Mucosa of rectum (tissue), 2 donors: ENCODE measurements around the gene DNAJC30.
"Not testable (repeated sequence)": the region's sequence is repeated elsewhere in the genome, so short reads cannot be mapped to it uniquely, and the experiment has no call there.

ENCODE experiments used
- H3K27ac ChIP-seq, 2 donors: one replicate each; pipeline ENCODE4 v1.7.0; 2013; ENCODE audit warnings: inconsistent platforms in 2 of 2, low read depth in 2 of 2, low read length in 2 of 2
- H3K27me3 ChIP-seq, 2 donors: one replicate each; pipeline ENCODE4 v1.7.0; 2013; ENCODE audit warnings: low read length in 2 of 2; ENCODE audit not compliant: control insufficient read depth in 2 of 2, insufficient read depth in 2 of 2
- H3K36me3 ChIP-seq, 2 donors: one replicate each; pipeline ENCODE4 v1.7.0; 2013; ENCODE audit warnings: low read length in 2 of 2; ENCODE audit not compliant: control insufficient read depth in 2 of 2, insufficient read depth in 2 of 2
- H3K4me1 ChIP-seq, 2 donors: one replicate each; pipeline ENCODE4 v1.7.0; 2013; ENCODE audit warnings: low read length in 2 of 2, mild to moderate bottlenecking in 1 of 2; ENCODE audit not compliant: control insufficient read depth in 2 of 2, insufficient read depth in 2 of 2
- H3K4me3 ChIP-seq, 2 donors: one replicate each; pipeline ENCODE4 v1.7.0; 2013; ENCODE audit warnings: low read length in 2 of 2
- H3K9ac ChIP-seq, 2 donors: one replicate each; pipeline ENCODE4 v1.7.0; 2013; ENCODE audit warnings: low read length in 2 of 2, low read depth in 1 of 2, mild to moderate bottlenecking in 1 of 2
- H3K9me3 ChIP-seq, 2 donors: one replicate each; pipeline ENCODE4 v1.7.0; 2013; ENCODE audit warnings: low read length in 2 of 2; ENCODE audit not compliant: control insufficient read depth in 2 of 2
- donor health status: healthy.
- donor health status: Normal muscosa, but diverticular disease.

The DNAJC30 gene

DNA sequence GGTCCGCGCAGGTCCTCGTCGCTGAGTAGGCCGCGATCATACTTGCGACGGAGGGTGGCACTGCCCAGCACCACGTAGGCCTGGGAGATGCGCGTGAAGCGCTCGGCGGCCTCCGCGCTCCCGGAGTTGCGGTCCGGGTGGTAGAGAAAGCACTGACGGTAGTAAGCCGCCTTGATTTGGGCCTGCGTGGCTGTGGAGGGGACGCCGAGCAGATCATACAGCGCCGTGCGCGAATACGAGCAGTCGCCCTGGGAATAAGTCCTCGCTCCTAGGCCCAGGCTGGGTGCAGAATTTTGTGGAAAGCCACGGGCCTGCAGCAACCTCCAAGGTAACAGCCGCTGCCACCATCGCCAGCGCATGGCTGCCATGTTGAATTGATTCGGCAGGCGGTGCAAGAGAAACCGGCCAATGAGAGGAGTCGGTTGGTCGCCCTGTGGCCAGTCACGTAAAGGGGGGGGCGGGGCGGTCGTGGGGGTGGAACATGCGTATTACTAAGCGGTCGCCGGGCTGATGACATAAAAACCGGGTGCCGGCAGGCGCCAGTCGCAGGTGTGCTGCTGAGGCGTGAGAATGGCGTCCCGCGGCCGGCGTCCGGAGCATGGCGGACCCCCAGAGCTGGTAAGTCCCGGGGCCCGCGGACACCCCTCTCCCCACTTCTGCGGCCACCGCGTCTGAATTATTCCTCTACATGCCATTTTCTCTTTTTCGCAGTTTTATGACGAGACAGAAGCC, at the start of gene DNAJC30, which contains the start of gene BUD23:
DNAJC30 (minus strand) TSS at position 398 of the 732 bp plus-strand sequence; CDS start at position 368, 30 bp downstream.
BUD23 (plus strand) TSS at position 542 of the 732 bp plus-strand sequence; CDS start at position 571, 29 bp downstream.
- H3K4me1 ChIP-seq = peaks cover 18 to 19% of the 10 kb centered on the region in 2 donors
- H3K4me3 ChIP-seq = peak within 1 kb of the TSS; percentile 96 to 98
- H3K27me3 ChIP-seq = no peaks in the 10 kb centered on the region
- peak within 1 kb of the TSS; percentile 73 to 83 for H3K27ac ChIP-seq
- H3K36me3 ChIP-seq = peaks cover 4 to 18% of the 10 kb centered on the region in 2 donors
- peak within 1 kb of the TSS; percentile 84 to 86 for H3K9ac ChIP-seq
- no peaks in the 10 kb centered on the region for H3K9me3 ChIP-seq

DNA sequence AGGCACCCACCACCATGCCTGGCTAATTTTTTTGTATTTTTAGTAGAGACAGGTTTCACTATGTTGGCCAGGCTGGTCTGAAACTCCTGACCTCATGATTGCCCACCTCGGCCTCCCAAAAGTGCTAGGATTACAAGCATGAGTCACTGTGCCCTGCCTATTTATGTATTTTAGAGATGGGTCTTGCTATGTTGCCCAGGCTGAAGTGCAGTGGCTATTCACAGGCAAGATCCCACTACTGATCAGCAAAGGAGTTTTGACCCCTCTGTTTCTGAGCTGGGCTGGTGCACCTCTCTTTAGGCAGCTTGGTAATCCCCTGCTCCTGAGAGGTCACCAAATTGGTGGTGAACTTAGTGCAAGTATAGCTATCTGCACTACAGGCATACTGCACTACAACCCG, 49.1 kb upstream of the DNAJC30 start:
- no peak overlapping the region for H3K27ac ChIP-seq
- H3K27me3 ChIP-seq = peaks cover 0 to 3% of the 10 kb centered on the region in 2 donors
- no peak overlapping the region for H3K9ac ChIP-seq
- H3K4me1 ChIP-seq = peaks cover 10 to 26% of the 10 kb centered on the region in 2 donors
- H3K36me3 ChIP-seq = peaks cover 15 to 16% of the 10 kb centered on the region in 2 donors
- no peaks in the 10 kb centered on the region for H3K9me3 ChIP-seq
- no peak overlapping the region for H3K4me3 ChIP-seq

DNA sequence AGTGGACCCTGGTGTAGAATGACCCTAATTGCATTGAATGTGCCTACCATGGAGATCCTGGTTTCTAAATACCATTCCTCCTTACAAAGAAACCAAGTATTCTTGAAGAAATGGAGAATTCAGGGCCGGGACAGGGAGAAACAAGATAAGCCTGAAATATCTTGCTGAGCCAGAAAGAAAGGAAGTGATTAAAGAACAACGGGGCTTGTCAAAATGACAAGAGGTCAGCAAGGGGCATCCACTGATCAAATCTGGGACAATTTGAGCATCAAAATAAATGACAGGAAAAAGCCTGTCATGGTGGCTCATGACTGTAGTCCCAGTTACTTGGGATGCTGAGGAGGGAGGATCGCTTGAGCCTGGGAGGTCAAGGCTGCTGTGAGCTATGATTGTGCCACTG, 47.2 kb upstream of the DNAJC30 start:
- H3K4me3 ChIP-seq = no peak overlapping the region
- no peaks in the 10 kb centered on the region for H3K36me3 ChIP-seq
- no peak overlapping the region for H3K27ac ChIP-seq
- peaks cover 0 to 6% of the 10 kb centered on the region in 2 donors for H3K27me3 ChIP-seq
- H3K9ac ChIP-seq = no peak overlapping the region
- peaks cover 6 to 9% of the 10 kb centered on the region in 2 donors for H3K4me1 ChIP-seq
- H3K9me3 ChIP-seq = no peaks in the 10 kb centered on the region

DNA sequence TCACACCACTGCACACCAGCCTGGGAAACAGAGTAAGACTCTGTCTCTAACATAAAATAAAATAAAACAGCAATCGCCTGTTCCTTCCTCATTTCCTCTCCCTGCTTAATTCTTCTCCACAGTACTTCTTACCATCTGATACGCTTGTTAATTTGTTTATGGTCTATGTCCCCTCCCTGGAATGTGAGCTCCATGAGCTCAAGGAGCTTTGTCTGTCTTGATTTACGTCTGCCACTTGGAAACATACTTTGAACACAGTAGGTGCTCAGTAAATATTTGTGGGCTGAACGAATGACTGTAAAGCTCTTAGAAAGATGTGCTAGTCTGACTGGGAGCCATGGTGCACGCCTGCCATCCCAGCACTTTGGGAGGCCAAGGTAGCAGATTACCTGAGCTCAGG, 45.3 kb upstream of the DNAJC30 start:
- Histone ChIP-seq H3K36me3 (no peaks in the 10 kb centered on the region), H3K27ac (no peak overlapping the region), H3K4me1 (peaks cover 0 to 4% of the 10 kb centered on the region in 2 donors), H3K4me3 (no peak overlapping the region), H3K9me3 (no peaks in the 10 kb centered on the region), H3K27me3 (peaks cover 0 to 6% of the 10 kb centered on the region in 2 donors), H3K9ac (no peak overlapping the region)

DNA sequence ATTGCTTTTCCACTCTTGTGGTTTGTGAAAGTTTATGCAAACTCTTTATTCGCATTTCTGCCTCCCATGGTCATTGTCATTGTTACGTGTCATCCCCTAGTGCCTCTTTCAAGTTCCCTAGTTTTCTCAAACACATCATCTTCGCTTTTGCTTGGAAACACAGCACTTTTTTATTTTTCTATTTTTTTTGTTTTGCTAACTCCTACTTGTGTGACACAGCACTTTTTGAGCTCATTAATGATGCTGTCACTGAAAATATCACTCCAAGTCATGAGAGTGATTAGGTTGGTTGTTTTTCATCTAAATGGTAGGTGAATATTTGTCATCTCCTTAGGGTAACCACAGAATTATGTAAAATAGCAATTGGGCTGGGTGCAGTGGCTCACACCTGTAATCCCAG, 44.7 kb upstream of the DNAJC30 start:
- Histone ChIP-seq H3K9ac (no peak overlapping the region), H3K4me3 (no peak overlapping the region), H3K9me3 (no peaks in the 10 kb centered on the region), H3K27me3 (peaks cover 0 to 6% of the 10 kb centered on the region in 2 donors), H3K36me3 (no peaks in the 10 kb centered on the region), H3K27ac (no peak overlapping the region), H3K4me1 (peaks cover 0 to 4% of the 10 kb centered on the region in 2 donors)

DNA sequence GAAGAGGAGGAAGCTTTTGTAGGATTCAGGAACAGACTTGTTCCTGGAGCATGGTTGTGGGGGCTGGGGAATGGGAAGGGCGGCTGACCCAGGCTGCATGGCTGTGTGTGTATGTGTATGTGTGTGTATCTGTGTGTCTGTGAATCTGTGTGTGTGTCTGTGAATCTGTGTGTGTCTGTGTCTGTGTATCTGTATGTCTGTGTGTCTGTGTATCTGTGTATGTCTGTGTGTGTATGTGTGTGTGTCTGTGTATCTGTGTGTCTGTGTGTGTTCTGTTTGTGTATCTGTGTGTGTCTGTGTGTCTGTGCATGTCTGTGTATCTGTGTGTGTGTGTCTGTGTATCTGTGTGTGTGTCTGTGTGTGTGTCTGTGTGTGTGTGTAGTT, 42.8 kb upstream of the DNAJC30 start:
- Histone ChIP-seq H3K9ac (no peak overlapping the region), H3K4me1 (peaks cover 0 to 4% of the 10 kb centered on the region in 2 donors), H3K4me3 (no peak overlapping the region), H3K27ac (no peak overlapping the region), H3K36me3 (no peaks in the 10 kb centered on the region), H3K9me3 (no peaks in the 10 kb centered on the region), H3K27me3 (peaks cover 0 to 6% of the 10 kb centered on the region in 2 donors)

DNA sequence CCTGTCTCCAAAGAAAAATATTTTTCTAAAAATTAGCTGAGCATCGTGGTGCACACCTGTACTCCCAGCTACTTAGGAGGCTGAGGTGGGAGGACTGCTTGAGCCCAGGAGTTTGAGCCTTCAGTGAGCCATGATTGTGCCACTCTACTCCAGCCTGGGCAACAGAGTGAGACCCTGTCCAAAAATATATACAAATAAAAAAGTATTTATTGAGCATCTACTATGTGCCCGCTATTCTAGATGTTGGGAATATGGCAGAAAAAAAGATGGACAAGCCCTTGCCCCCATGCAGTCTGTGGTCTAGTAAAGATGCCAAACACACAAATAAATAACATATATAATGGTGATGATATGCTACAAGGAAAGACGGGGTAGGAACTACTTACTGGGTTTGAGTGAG, 40.6 kb upstream of the DNAJC30 start:
- Histone ChIP-seq H3K27ac (no peak overlapping the region), H3K27me3 (peaks cover 0 to 6% of the 10 kb centered on the region in 2 donors), H3K4me3 (no peak overlapping the region), H3K36me3 (no peaks in the 10 kb centered on the region), H3K9me3 (no peaks in the 10 kb centered on the region), H3K9ac (no peak overlapping the region), H3K4me1 (peaks cover 5 to 8% of the 10 kb centered on the region in 2 donors)

DNA sequence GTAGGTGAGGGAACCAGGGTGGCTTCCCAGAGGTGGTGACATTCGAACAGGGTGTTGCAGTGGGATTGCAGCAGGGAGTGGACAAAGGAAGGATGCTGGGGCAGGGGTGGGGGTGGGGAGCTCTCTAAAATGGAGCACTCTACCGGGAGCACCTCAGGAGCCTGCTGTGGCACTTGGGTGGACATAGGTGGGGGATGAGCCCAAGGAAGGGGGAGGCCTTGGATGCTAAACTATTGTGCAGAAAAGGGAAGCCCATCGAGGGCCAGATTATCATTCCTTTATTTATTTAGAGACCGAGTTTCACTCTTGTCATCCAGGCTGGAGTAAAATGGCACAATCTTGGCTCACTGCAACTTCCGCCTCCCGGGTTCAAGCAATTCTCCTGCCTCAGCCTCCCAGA, 39.5 kb upstream of the DNAJC30 start:
- H3K27ac ChIP-seq = no peak overlapping the region
- no peaks in the 10 kb centered on the region for H3K36me3 ChIP-seq
- H3K4me3 ChIP-seq = no peak overlapping the region
- no peaks in the 10 kb centered on the region for H3K9me3 ChIP-seq
- H3K27me3 ChIP-seq = peaks cover 0 to 7% of the 10 kb centered on the region in 2 donors
- no peak overlapping the region for H3K9ac ChIP-seq
- peaks cover 7 to 15% of the 10 kb centered on the region in 2 donors for H3K4me1 ChIP-seq

DNA sequence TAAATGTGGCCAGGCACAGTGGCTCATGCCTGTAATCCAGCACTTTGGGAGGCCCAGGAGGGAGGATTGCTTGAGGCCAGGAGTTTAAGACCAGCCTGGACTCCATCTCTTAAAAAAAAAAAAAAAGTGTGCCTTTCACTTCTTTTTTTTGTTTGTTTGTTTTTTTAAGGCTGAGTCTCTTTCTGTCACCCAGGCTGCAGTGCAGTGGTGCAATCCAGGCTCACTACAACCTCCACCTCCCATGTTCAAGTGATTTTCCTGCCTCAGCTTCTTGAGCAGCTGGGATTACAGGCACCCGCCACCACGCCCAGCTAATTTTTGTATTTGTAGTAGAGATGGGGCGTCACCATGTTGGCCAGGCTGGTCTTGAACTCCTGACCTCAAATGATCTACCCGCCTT, 38.9 kb upstream of the DNAJC30 start:
- H3K4me1 ChIP-seq = peaks cover 7 to 15% of the 10 kb centered on the region in 2 donors
- not testable (repeated sequence) for H3K27ac ChIP-seq, H3K9ac ChIP-seq, H3K27me3 ChIP-seq, H3K36me3 ChIP-seq, H3K9me3 ChIP-seq, H3K4me3 ChIP-seq

DNA sequence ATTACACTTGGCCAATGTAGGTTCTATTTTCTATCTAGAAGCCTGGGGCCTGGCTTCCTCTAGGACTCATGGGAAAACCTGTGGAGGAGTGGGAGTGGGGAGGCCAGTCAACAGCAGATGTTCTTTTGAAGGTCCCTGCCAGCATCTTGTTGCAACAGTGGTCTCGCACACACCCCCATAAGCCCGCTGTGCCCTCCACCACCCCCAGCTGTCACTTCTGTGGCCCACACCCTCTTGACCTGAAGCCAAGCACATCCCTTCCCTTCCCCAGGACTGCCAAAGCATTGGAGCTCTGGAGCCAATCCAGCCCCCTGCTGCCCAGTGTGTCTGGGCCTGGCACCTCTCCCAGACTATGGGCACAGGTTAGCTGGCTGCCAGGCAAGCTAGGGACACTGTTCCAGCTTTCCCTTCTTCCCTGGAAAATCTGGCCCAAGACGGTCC, 38.1 kb upstream of the DNAJC30 start:
- Histone ChIP-seq H3K4me1 (peaks cover 7 to 15% of the 10 kb centered on the region in 2 donors), H3K4me3 (no peak overlapping the region), H3K27me3 (peaks cover 0 to 4% of the 10 kb centered on the region in 2 donors), H3K27ac (no peak overlapping the region), H3K36me3 (no peaks in the 10 kb centered on the region), H3K9me3 (no peaks in the 10 kb centered on the region), H3K9ac (no peak overlapping the region)
